Measurements from ENCODE around the gene GPATCH1.

Gene GPATCH1

DNA sequence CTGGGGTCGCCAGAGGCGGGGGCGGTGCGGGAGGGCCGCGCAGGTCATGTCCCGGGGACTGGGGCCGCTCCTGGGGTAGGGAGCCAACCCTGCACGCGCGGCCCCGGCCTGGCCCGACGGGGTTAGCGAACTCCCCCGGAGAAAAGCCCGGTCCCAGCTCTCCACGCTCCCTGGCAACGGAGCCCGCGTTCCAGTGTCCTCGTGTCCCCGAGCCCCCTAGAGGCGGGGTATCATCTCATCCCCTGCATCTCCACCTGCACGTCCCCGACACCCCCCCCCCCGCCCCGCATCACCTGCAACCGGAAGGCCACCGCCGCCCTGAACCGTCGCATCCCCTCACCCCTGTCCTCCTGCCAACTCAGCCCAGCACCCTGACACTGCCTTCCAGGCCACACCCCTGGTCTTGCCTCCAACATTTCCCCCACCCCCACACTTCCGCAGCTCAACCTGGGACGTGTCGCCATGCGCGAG, 53.6 kb downstream of the GPATCH1 start:
- peak; percentile 64 for DNase-seq (ENCODE audit: low spot score)
- in situ Hi-C loops (cut with MboI; ENCODE audit: low pct_unique_long_range_greater_than_20kb, low sequenced_read_pairs, unreplicated experiment): no loop called here
- no peak for TF ChIP-seq CTCF (IDR thresholded peaks at IDR 0.05; ENCODE audit: extremely low read depth, insufficient read depth, missing control alignments)

GRCh38 chr19:33139165-33139564, 58.2 kb downstream of the GPATCH1 start:
- no peak for TF ChIP-seq CTCF (IDR thresholded peaks at IDR 0.05; ENCODE audit: extremely low read depth, insufficient read depth, missing control alignments)
- DNase-seq (ENCODE audit: low spot score): no peak
- in situ Hi-C loops (cut with MboI; ENCODE audit: low pct_unique_long_range_greater_than_20kb, low sequenced_read_pairs, unreplicated experiment): no loop called here

GRCh38 chr19:33143897-33144405, 63.0 kb downstream of the GPATCH1 start:
- in situ Hi-C loops (cut with MboI; ENCODE audit: low pct_unique_long_range_greater_than_20kb, low sequenced_read_pairs, unreplicated experiment): no loop called here

DNA sequence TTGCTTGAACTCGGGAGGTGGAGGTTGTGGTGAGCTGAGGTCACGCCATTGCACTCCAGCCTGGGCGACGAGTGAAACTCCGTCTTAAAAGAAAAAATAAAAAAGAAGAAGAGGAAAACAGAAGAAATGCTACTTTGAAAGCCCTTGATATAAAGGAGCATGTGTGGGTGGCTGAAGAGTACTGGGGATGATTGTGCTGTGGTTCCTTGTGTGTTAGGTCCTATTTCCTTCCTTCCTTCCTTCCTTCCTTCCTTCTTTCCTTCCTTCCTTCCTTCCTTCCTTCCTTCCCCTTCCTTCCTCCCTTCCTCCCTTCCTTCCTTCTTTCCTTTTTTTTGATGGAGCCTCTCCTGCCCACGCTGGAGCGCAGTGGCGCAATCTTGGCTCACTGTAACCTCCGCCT, 65.2 kb downstream of the GPATCH1 start:
- no peak for TF ChIP-seq CTCF (IDR thresholded peaks at IDR 0.05; ENCODE audit: extremely low read depth, insufficient read depth, missing control alignments)
- in situ Hi-C loops (cut with MboI; ENCODE audit: low pct_unique_long_range_greater_than_20kb, low sequenced_read_pairs, unreplicated experiment): no loop called here
- no peak for DNase-seq (ENCODE audit: low spot score)

More at GRCh38 chr19:33143897-33144405, 63.0 kb downstream of the GPATCH1 start:
- peak; percentile 85 for DNase-seq (ENCODE audit: low spot score)
- TF ChIP-seq CTCF (IDR thresholded peaks at IDR 0.05; ENCODE audit: extremely low read depth, insufficient read depth, missing control alignments): peak; percentile 96

- no peak for TF ChIP-seq CTCF (IDR thresholded peaks at IDR 0.05; ENCODE audit: extremely low read depth, insufficient read depth, missing control alignments)
- no peak for DNase-seq (ENCODE audit: low spot score)
- in situ Hi-C loops (cut with MboI; ENCODE audit: low pct_unique_long_range_greater_than_20kb, low sequenced_read_pairs, unreplicated experiment): no loop called here
Measured at GRCh38 chr19:33147538-33147937, 66.6 kb downstream of the GPATCH1 start.

DNA sequence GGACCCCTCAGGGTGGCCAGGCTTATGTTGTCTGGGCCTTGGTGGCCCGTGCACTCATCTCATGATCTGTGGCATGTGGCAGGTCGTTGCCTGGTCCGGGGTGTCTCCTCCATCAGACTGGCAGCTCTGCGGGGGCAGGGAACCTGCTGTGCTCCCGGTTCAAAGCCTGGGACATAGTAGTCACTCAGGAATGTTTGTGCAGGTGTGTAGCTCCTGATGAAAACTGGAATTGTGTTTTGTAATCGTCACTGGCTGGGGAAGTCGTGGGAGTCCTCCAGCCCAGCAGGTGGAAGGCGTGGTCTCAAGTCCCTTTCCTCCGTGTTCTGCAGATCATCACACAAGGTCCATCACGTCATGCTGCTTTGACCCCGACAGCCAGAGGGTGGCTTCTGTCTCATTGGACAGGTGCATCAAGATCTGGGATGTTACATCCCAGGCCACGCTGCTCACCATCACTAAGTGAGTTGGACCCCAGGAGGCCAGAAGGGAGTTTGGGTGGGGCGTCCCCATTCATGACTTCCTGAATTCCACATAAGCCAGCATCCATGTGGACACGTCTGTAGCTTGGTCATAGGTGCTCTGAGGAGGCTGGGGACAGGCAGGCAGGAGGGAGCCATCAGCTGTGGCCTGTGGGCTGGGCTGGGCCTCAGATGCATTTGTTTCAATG, 70.0 kb downstream of the GPATCH1 start:
- no peak for DNase-seq (ENCODE audit: low spot score)
- no peak for TF ChIP-seq CTCF (IDR thresholded peaks at IDR 0.05; ENCODE audit: extremely low read depth, insufficient read depth, missing control alignments)
- in situ Hi-C loops (cut with MboI; ENCODE audit: low pct_unique_long_range_greater_than_20kb, low sequenced_read_pairs, unreplicated experiment): no loop called here
